Endodermal cell (in vitro differentiated cells): ENCODE results near the gene ARHGAP8. TPM values are rescaled to one million over a fixed set of nuclear protein-coding genes. Genes with fewer than 3 reads are reported as not detected.

Experiments used
- DNase-seq: peaks from one replicate; pipeline ENCODE4 v3.0.0-alpha.2; 2017
- H3K27ac ChIP-seq: 2 replicates; pipeline ENCODE4 v1.5.1; 2013; ENCODE audit warnings: mild to moderate bottlenecking, low read depth, low read length, moderate library complexity
- H3K27me3 ChIP-seq: 2 replicates; pipeline ENCODE4 v1.6.1; 2013; ENCODE audit warnings: mild to moderate bottlenecking, low read length, moderate library complexity; ENCODE audit not compliant: insufficient read depth, control insufficient read depth, poor library complexity, severe bottlenecking
- H3K36me3 ChIP-seq: 2 replicates; pipeline ENCODE4 v1.7.0; 2013; ENCODE audit warnings: mild to moderate bottlenecking, low read length, moderate library complexity; ENCODE audit not compliant: control insufficient read depth, insufficient read depth
- H3K4me1 ChIP-seq: one replicate; pipeline ENCODE4 v1.7.0; 2013; ENCODE audit warnings: low read length; ENCODE audit not compliant: control insufficient read depth, insufficient read depth
- H3K4me3 ChIP-seq: 2 replicates; pipeline ENCODE4 v1.5.1; 2013; ENCODE audit warnings: mild to moderate bottlenecking, low read length, moderate library complexity
- H3K9ac ChIP-seq: 2 replicates; pipeline ENCODE4 v1.6.1; 2013; ENCODE audit warnings: mild to moderate bottlenecking, low read length, moderate library complexity; ENCODE audit not compliant: poor library complexity, severe bottlenecking; ENCODE audit errors: extremely low read depth
- H3K9me3 ChIP-seq: 2 replicates; pipeline ENCODE4 v1.6.1; 2013; ENCODE audit warnings: mild to moderate bottlenecking, low read length, moderate library complexity; ENCODE audit not compliant: control insufficient read depth
- H3K27ac Mint-ChIP-seq: 2 replicates; pipeline ENCODE4 v1.8.0; 2020; ENCODE audit warnings: mixed read lengths
- H3K27me3 Mint-ChIP-seq: 2 replicates; pipeline ENCODE4 v1.8.0; 2021; ENCODE audit warnings: mild to moderate bottlenecking, mixed read lengths; ENCODE audit not compliant: insufficient read depth
- H3K36me3 Mint-ChIP-seq: 2 replicates; pipeline ENCODE4 v1.8.0; 2020; ENCODE audit warnings: low read depth, mixed read lengths
- H3K4me1 Mint-ChIP-seq: 2 replicates; pipeline ENCODE4 v1.8.0; 2020; ENCODE audit warnings: mixed read lengths
- H3K4me3 Mint-ChIP-seq: 2 replicates; pipeline ENCODE4 v1.8.0; 2020; ENCODE audit warnings: mild to moderate bottlenecking, moderate library complexity, mixed read lengths
- H3K9me3 Mint-ChIP-seq: 2 replicates; pipeline ENCODE4 v1.8.0; 2020; ENCODE audit warnings: mild to moderate bottlenecking, mixed read lengths
- CTCF ChIP-seq: fragments of 200-600 bp; sonication (generic); conservative IDR thresholded peaks from 2 replicates; pipeline ENCODE4 v1.5.0; 2021; ENCODE audit warnings: antibody characterized with exemption, mild to moderate bottlenecking
- WGBS, 2 experiments: methylation state at CpG; one replicate each; pipeline versions ENCODE4 v1.1.5 to v1.1.7; 2013; ENCODE audit warnings: missing lambda C conversion rate in 2 of 2, mixed read lengths in 1 of 2; ENCODE audit not compliant: insufficient coverage in 1 of 2, insufficient read length in 1 of 2; 5-methylcytosine and 5-hydroxymethylcytosine counted together
- total RNA-seq, 2 donors: library from RNA; stranded (reverse); fragmentation: NEBNext Ultra II Directional in 1 of 2; extraction: Animal tissue kit (Norgen Biotek cat#: 25700) in 1 of 2; gene quantifications; 2 replicates in 1 of 2; 3 replicates in 1 of 2; pipeline ENCODE4 v1.2.1, GENCODE V29; 2021

ARHGAP8 gene
- total RNA-seq, 2 donors from 2014 or later: 45.2 to 51.3 TPM

- Histone ChIP-seq H3K27ac (no peak overlapping the region), H3K4me3 (no peak overlapping the region), H3K9ac (no peak overlapping the region), H3K9me3 (no peaks in the 10 kb centered on the region), H3K27me3 (no peaks in the 10 kb centered on the region), H3K4me1 (no peaks in the 10 kb centered on the region), H3K36me3 (peaks cover 35% of the 10 kb centered on the region)
- no peak for DNase-seq
- no peak for TF ChIP-seq CTCF
- no peak overlapping the region for H3K4me3 Mint-ChIP-seq
- no peaks in the 10 kb centered on the region for H3K4me1 Mint-ChIP-seq
- H3K27me3 Mint-ChIP-seq: peaks cover 3% of the 10 kb centered on the region
- WGBS, 2 experiments: 89 to 94% methylated on average over 3 to 7 of the region's 7 CpGs
- H3K9me3 Mint-ChIP-seq: no peaks in the 10 kb centered on the region
- peaks cover 48% of the 10 kb centered on the region for H3K36me3 Mint-ChIP-seq
- H3K27ac Mint-ChIP-seq: no peak overlapping the region
Observed at GRCh38 chr22:44861245-44861644, 108.9 kb downstream of the ARHGAP8 start.

GRCh38 chr22:44862281-44862680, 109.9 kb downstream of the ARHGAP8 start:
- H3K36me3 Mint-ChIP-seq: peaks cover 44% of the 10 kb centered on the region
- H3K27ac Mint-ChIP-seq: no peak overlapping the region
- no peaks in the 10 kb centered on the region for H3K4me1 Mint-ChIP-seq
- no peaks in the 10 kb centered on the region for H3K27me3 ChIP-seq
- H3K27ac ChIP-seq: no peak overlapping the region
- no peaks in the 10 kb centered on the region for H3K9me3 Mint-ChIP-seq
- no peak for TF ChIP-seq CTCF
- H3K9me3 ChIP-seq: no peaks in the 10 kb centered on the region
- H3K9ac ChIP-seq: no peak overlapping the region
- no peak for DNase-seq
- no peak overlapping the region for H3K4me3 Mint-ChIP-seq
- WGBS, 2 experiments: 91% methylated on average over 9 to 11 of the region's 11 CpGs
- H3K36me3 ChIP-seq: peaks cover 34% of the 10 kb centered on the region
- no peak overlapping the region for H3K4me3 ChIP-seq
- peaks cover 3% of the 10 kb centered on the region for H3K27me3 Mint-ChIP-seq
- no peaks in the 10 kb centered on the region for H3K4me1 ChIP-seq

GRCh38 chr22:44862981-44863860, 110.8 kb downstream of the ARHGAP8 start:
- H3K27me3 ChIP-seq: no peaks in the 10 kb centered on the region
- WGBS, 2 experiments: 93 to 96% methylated on average over 13 to 19 of the region's 19 CpGs
- peak; percentile 78 for DNase-seq
- no peak for TF ChIP-seq CTCF
- H3K9me3 ChIP-seq: no peaks in the 10 kb centered on the region
- H3K4me1 ChIP-seq: no peaks in the 10 kb centered on the region
- Mint-ChIP-seq H3K4me3 (no peak overlapping the region), H3K27ac (no peak overlapping the region), H3K4me1 (no peaks in the 10 kb centered on the region), H3K36me3 (peaks cover 34% of the 10 kb centered on the region), H3K9me3 (no peaks in the 10 kb centered on the region), H3K27me3 (peaks cover 1% of the 10 kb centered on the region)
- H3K4me3 ChIP-seq: no peak overlapping the region
- H3K27ac ChIP-seq: no peak overlapping the region
- H3K36me3 ChIP-seq: peaks cover 25% of the 10 kb centered on the region
- H3K9ac ChIP-seq: no peak overlapping the region
